Epithelial cell of esophagus (primary cell): ENCODE results near the gene PDZD4.

ENCODE experiments used
- DNase-seq: peaks from one replicate; pipeline ENCODE4 v3.0.0; 2010; ENCODE audit warnings: low read depth
- H3K4me3 ChIP-seq: 2 replicates; pipeline ENCODE4 v1.5.1; 2011; ENCODE audit warnings: mild to moderate bottlenecking, low read length, control low read depth
- TF ChIP-seq, protein P1 (sequence below): IDR thresholded peaks from 2 replicates; pipeline ENCODE4 v1.5.1; 2011; ENCODE audit warnings: low read depth, mild to moderate bottlenecking, low read length, control low read depth, inconsistent platforms; ENCODE audit not compliant: insufficient read depth; ENCODE audit errors: missing control alignments

The PDZD4 gene

DNA sequence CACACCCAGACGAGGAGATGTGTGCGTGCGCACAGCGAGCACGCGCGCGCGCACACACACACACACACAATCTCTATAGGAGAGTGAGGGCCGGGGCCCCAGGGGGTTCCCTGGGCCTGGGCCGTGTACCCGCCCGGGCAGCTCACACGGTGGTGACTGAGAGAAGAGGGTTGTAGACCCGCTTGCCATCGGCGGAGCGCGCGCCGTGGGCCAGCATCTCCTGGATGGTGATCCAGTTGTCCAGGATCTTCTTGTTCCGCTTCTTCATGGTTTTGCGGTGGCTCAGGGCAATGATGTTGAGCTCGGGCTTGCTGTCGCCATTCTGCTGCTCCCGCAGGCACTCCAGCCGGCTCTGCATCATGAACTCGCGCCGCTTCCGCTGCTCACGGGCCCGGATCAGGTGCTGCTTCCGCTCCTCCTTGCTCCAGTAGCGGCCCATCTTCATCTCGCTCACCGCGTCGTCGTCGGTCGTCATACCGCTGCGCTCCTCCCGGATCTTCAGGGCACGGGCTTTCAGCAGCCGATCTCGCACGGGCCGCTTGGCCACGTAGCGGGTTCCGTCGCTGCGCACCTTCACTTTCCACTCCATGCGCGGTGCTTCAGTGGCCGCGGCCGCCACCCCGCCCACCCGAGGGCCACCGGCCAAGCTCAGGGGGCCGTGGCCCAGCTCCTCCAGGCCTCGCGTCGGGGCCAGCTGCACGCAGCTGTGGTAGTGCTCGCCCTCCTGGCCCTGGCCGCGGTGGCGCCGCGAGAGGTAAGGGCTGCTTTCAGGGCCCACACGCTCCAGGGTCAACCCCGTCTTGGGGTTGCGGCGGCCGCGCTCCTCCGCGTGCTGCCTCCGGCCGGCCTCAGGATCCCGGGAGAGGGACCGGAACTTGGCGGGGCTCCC is 26.9 kb downstream of the PDZD4 start:
- TF ChIP-seq, protein P1, sequence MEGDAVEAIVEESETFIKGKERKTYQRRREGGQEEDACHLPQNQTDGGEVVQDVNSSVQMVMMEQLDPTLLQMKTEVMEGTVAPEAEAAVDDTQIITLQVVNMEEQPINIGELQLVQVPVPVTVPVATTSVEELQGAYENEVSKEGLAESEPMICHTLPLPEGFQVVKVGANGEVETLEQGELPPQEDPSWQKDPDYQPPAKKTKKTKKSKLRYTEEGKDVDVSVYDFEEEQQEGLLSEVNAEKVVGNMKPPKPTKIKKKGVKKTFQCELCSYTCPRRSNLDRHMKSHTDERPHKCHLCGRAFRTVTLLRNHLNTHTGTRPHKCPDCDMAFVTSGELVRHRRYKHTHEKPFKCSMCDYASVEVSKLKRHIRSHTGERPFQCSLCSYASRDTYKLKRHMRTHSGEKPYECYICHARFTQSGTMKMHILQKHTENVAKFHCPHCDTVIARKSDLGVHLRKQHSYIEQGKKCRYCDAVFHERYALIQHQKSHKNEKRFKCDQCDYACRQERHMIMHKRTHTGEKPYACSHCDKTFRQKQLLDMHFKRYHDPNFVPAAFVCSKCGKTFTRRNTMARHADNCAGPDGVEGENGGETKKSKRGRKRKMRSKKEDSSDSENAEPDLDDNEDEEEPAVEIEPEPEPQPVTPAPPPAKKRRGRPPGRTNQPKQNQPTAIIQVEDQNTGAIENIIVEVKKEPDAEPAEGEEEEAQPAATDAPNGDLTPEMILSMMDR: no peak
- no peak overlapping the region for H3K4me3 ChIP-seq
- no peak for DNase-seq

DNA sequence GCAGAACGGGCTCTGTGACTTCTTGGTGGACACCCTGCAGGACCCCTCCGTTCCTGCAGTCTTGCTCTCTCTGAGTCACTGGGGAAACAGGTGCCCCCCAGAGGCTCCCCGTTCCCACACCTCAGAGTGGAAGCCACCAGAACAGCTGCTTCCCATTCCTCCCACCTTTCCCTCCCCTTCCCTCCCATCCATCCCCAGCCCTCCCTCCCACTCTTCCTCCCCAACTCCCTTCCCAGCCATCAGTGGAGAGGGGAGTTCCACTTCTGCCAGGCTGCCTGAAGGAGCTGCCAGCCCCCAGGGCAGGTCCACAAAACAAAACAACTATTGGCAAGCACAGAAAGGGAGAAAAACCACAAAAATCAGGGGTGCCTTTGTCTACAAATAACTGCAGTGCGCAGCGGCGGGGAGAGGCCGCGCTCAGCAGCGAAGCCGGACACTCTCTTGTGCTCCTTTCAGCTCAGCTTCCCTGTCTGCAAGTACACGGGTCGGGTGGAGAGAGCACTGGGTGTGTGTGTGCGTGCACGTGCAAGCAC is 27.8 kb downstream of the PDZD4 start:
- no peak for DNase-seq
- H3K4me3 ChIP-seq: no peak overlapping the region
- TF ChIP-seq, protein P1: no peak

DNA sequence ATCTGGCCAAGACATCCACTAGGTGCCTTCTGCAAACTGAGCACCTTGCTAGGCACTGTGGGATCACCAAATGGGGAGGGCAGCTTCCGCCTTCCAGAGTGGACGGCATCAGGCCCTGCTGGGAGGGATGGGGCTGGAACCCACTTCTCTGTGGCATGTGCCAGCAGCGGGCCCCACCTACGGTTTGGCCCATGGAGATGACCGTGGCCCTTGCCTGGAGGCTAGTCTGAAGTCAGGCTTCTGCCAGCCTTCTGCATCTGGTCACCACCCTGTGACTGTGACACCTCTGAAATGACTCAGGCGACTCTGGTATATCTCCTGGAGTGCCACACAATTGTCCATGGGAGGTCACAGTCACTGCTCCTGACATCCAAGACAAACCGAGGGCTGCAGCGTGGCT is 28.7 kb downstream of the PDZD4 start:
- TF ChIP-seq, protein P1: no peak
- no peak for DNase-seq
- H3K4me3 ChIP-seq: no peak overlapping the region

DNA sequence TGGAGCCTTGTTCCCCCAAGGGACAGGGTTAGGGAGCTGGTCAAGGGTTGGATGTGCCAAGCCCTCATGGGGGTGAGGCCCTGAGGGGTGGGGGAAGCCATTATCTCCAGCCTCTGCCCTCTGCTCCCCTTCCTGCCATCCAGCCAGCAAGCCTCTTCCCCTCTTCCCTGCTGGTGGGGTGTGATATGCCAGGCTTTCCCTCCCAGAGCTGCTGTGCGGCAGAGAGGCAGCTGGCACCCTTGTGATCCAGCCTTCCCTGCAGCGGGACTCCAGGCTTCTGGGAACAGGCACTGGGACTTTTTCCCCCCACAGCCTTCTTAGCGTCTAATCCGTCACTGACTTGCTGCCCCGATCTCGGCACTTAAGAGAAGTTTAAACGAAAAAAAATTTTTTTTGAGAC is 29.6 kb downstream of the PDZD4 start:
- TF ChIP-seq, protein P1: no peak
- no peak for DNase-seq
- no peak overlapping the region for H3K4me3 ChIP-seq

DNA sequence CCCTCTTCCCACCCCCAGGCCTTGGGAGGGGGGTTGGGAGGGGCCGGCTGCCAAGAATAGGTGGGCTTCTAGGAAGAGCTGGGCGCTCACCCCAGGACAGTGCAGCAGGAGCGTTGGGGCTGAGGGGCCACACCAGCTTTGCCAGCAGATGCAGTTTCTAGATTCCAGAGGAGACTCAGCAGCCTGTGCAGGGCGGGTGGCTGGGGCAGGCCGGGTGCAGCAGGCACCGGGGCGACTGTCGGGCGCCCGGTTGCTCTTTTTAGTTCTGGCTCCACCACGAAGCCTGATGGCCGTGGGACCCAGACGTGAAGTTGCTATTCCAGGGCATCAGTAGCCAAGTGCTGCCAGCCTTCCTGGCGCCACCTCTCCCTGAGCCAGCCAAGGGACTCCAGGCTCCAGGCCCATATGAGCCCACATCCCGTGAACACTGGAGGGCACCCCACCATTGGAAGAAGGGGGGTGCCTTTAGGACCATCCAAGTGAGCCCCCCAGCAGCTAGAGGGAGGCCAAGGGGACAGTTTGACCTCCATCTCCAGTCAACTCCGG is 30.1 kb downstream of the PDZD4 start:
- H3K4me3 ChIP-seq: no peak overlapping the region
- no peak for DNase-seq
- TF ChIP-seq, protein P1: no peak

DNA sequence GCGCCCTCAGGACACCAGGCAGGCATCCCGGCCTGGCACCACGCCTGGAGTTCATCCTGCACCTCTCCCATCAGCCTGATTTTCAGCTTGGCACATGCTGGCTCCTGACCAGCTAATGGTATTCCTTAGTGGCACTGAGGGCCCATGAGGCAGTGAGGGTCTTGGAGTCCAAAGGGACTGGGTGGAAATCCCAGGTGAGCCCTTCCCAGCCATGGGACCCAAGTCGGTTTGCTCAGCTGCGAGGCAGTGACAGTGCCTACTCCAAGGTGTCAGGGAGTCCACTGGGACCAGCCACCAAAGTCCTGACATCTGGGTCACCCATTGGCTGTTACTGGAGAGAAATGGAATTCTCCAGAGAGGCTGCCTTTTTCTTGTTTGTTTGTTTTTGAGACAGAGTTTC is 31.0 kb downstream of the PDZD4 start:
- DNase-seq: no peak
- TF ChIP-seq, protein P1: no peak
- no peak overlapping the region for H3K4me3 ChIP-seq
